ENCODE measurements around the gene ESPNL. TPM values are rescaled to one million over a fixed set of nuclear protein-coding genes. Genes with fewer than 3 reads are reported as not detected.

ESPNL gene
- total RNA-seq, 2 donors from 2014 or later: 0.35 TPM; not detected in 1

- no peaks in the 10 kb centered on the region for H3K4me1 ChIP-seq (ENCODE audit: control insufficient read depth in 1 of 2, low read depth in 2 of 2)
- H3K27me3 ChIP-seq (replicated peaks; ENCODE audit: insufficient read depth): no peaks in the 10 kb centered on the region
- no peaks in the 10 kb centered on the region for H3K36me3 ChIP-seq
- H3K9me3 ChIP-seq: no peaks in the 10 kb centered on the region
- H3K4me3 ChIP-seq: no peak overlapping the region
- DNase-seq (ENCODE audit: low spot score) (no peak), ATAC-seq (ENCODE audit: insufficient number of reproducible peaks, low FRiP score, low read depth) (no peak)
- TF ChIP-seq, protein P1, sequence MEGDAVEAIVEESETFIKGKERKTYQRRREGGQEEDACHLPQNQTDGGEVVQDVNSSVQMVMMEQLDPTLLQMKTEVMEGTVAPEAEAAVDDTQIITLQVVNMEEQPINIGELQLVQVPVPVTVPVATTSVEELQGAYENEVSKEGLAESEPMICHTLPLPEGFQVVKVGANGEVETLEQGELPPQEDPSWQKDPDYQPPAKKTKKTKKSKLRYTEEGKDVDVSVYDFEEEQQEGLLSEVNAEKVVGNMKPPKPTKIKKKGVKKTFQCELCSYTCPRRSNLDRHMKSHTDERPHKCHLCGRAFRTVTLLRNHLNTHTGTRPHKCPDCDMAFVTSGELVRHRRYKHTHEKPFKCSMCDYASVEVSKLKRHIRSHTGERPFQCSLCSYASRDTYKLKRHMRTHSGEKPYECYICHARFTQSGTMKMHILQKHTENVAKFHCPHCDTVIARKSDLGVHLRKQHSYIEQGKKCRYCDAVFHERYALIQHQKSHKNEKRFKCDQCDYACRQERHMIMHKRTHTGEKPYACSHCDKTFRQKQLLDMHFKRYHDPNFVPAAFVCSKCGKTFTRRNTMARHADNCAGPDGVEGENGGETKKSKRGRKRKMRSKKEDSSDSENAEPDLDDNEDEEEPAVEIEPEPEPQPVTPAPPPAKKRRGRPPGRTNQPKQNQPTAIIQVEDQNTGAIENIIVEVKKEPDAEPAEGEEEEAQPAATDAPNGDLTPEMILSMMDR (IDR thresholded peaks at IDR 0.05): no peak
- no peak overlapping the region for H3K27ac ChIP-seq
Observed at GRCh38 chr2:238091436-238092060, 8.6 kb upstream of the ESPNL start.

GRCh38 chr2:238092486-238093035, 7.6 kb upstream of the ESPNL start:
- DNase-seq (ENCODE audit: low spot score) (no peak), ATAC-seq (ENCODE audit: insufficient number of reproducible peaks, low FRiP score, low read depth) (no peak)
- H3K27me3 ChIP-seq (replicated peaks; ENCODE audit: insufficient read depth): no peaks in the 10 kb centered on the region

GRCh38 chr2:238093181-238094140, 6.7 kb upstream of the ESPNL start:
- Histone ChIP-seq H3K27ac (no peak overlapping the region), H3K36me3 (no peaks in the 10 kb centered on the region), H3K4me1 (ENCODE audit: control insufficient read depth in 1 of 2, low read depth in 2 of 2) (no peaks in the 10 kb centered on the region), H3K9me3 (no peaks in the 10 kb centered on the region), H3K4me3 (no peak overlapping the region), H3K27me3 (replicated peaks; ENCODE audit: insufficient read depth) (no peaks in the 10 kb centered on the region)
- DNase-seq (ENCODE audit: low spot score): no peak
- no peak for ATAC-seq (ENCODE audit: insufficient number of reproducible peaks, low FRiP score, low read depth)
- TF ChIP-seq, protein P1 (IDR thresholded peaks at IDR 0.05): no peak

More at GRCh38 chr2:238092486-238093035, 7.6 kb upstream of the ESPNL start:
- no peaks in the 10 kb centered on the region for H3K4me1 ChIP-seq (ENCODE audit: control insufficient read depth in 1 of 2, low read depth in 2 of 2)
- no peak overlapping the region for H3K4me3 ChIP-seq
- TF ChIP-seq, protein P1 (IDR thresholded peaks at IDR 0.05): no peak
- H3K27ac ChIP-seq: no peak overlapping the region
- H3K36me3 ChIP-seq: no peaks in the 10 kb centered on the region
- no peaks in the 10 kb centered on the region for H3K9me3 ChIP-seq

- Histone ChIP-seq H3K27me3 (replicated peaks; ENCODE audit: insufficient read depth) (no peaks in the 10 kb centered on the region), H3K27ac (no peak overlapping the region), H3K9me3 (no peaks in the 10 kb centered on the region), H3K36me3 (no peaks in the 10 kb centered on the region), H3K4me1 (ENCODE audit: control insufficient read depth in 1 of 2, low read depth in 2 of 2) (no peaks in the 10 kb centered on the region), H3K4me3 (no peak overlapping the region)
- TF ChIP-seq, protein P1 (IDR thresholded peaks at IDR 0.05): no peak
- ATAC-seq (ENCODE audit: insufficient number of reproducible peaks, low FRiP score, low read depth): no peak
- DNase-seq (ENCODE audit: low spot score): no peak
Observed at GRCh38 chr2:238094438-238095022, 5.6 kb upstream of the ESPNL start.

DNA sequence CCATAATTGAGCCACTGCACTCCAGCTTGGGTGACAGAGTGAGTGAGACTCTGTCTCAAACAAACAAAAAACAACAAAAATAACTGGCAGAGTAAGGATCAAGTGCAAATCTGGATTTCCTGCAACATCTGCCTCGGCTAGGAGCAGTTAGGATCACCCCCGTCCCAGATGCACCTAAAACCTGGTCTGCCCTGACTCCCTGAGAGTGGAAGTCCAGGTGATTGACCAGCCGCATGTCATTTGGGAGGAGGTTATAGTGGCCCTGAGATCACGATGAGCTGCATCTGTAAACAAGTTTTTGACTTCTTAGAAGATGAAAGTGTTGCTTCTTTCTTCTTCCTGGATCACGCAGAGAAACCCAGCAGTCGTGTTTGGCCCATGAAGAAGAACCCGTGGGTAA, 5.0 kb upstream of the ESPNL start:
- H3K4me3 ChIP-seq: no peak overlapping the region
- H3K36me3 ChIP-seq: no peaks in the 10 kb centered on the region
- H3K27me3 ChIP-seq (replicated peaks; ENCODE audit: insufficient read depth): no peaks in the 10 kb centered on the region
- DNase-seq (ENCODE audit: low spot score): no peak
- no peak for ATAC-seq (ENCODE audit: insufficient number of reproducible peaks, low FRiP score, low read depth)
- TF ChIP-seq, protein P1 (IDR thresholded peaks at IDR 0.05): no peak
- H3K9me3 ChIP-seq: no peaks in the 10 kb centered on the region
- H3K27ac ChIP-seq: no peak overlapping the region
- H3K4me1 ChIP-seq (ENCODE audit: control insufficient read depth in 1 of 2, low read depth in 2 of 2): no peaks in the 10 kb centered on the region
